ENCODE data around the gene DYNC2LI1.

GRCh38 chr2:43819491-43820163 is 45.8 kb downstream of the DYNC2LI1 start:
- no peak for TF ChIP-seq CTCF (conservative IDR thresholded peaks at IDR 0.05; ENCODE audit: low read length)
- no peak for TF ChIP-seq EZH2phosphoT487 (IDR thresholded peaks at IDR 0.05; ENCODE audit: borderline replicate concordance, low read depth, low read length)

Measured in OCI-LY7 (cell line).